GM19463 (cell line): ENCODE data around the gene RNF157.

Source experiments
- ATAC-seq: cut with Tn5 transposase; IDR thresholded peaks from one replicate; pipeline ENCODE4 v1.9.1; 2021; ENCODE audit warnings: mild to moderate bottlenecking, moderate library complexity; ENCODE audit not compliant: unreplicated experiment

Gene RNF157

DNA sequence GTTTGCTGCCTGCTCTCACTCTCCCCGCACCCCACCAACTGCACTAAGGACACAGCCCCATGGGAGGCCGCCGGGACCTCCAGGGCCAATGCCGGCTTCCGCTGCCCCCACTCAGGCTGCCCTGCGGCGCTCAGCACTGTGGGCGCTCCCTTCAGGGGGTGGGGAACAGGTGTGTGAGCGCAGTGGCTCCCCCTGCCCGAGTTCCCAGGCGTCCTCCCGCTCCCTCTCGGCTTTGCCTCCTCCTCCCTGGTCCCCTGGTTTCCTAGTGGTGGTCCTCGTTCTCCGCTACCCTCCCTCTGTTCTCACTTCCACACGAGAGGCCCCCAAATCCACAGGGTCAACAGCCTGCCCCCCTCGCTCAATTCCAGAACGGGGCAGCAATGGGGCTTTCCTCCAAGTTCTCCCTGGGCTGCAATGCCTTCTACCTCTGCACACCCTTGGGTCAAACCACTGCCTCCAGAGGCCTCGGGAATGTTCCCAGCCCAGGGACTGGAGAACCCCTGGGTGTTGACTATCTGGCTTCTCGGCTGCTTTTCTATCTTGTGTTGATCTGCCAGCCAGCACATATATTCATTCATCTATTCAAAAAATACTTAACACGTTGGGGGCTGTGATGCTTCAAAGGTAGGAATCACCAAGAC lies 109.1 kb downstream of the RNF157 start:
- no peak for ATAC-seq

DNA sequence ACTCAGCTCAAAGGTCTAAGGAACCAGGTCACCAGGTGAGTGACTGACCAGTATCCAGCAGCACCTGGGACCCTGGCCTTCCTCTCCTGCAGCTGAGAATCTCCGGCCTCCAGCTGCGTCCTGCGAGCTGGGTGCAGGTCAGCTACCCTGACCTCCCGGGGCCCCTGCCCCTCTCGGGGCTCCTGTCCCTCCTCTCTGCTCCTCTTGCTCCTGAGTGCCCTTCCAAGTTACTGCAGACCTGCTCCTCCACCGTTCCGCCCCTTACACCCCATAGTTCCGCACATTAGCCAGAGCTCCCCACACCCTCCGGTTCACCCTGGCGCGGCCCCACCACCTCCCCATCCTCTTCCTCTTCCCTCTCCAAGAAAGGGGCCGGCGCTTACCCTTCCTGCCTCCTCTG lies 109.8 kb downstream of the RNF157 start:
- ATAC-seq: no peak

DNA sequence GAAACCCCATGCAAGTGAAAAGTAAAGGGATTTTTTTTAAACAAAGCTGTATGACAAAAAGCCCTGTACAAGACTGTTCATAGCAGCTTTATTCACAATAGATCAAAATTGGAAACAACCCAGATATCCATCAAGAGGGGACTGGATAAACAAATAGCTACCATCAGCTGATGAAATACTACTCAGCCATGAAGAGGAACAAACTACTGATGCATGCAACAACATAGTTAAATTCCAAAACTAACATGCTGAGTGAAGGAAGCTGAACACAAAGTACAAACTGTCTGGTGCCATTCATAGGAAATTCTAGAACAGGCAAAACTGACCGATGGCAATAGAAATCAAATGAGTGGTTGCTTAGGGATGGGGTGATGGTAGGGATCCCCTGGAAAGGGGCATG lies 114.4 kb downstream of the RNF157 start:
- ATAC-seq: no peak

DNA sequence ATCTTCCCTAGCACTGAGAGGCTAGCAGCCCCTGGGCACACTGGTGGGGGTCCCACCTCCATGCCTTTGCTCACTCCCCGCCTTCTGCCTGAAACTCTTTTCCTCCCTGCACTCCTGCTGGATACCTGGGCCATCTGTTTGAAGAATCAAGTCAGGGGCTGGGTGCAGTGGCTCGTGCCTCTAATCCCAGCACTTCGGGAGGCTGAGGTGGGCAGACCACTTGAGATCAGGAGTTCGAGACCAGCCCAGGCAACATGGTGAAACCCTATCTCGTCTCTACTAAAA lies 115.0 kb downstream of the RNF157 start:
- ATAC-seq: no peak

GRCh38 chr17:76124582-76125390 lies 115.5 kb downstream of the RNF157 start:
- ATAC-seq: no peak

- no peak for ATAC-seq
These were observed 116.3 kb downstream of the RNF157 start for GRCh38 chr17:76123749-76124581.

- ATAC-seq: no peak
These were observed 117.1 kb downstream of the RNF157 start for GRCh38 chr17:76123191-76123499.

DNA sequence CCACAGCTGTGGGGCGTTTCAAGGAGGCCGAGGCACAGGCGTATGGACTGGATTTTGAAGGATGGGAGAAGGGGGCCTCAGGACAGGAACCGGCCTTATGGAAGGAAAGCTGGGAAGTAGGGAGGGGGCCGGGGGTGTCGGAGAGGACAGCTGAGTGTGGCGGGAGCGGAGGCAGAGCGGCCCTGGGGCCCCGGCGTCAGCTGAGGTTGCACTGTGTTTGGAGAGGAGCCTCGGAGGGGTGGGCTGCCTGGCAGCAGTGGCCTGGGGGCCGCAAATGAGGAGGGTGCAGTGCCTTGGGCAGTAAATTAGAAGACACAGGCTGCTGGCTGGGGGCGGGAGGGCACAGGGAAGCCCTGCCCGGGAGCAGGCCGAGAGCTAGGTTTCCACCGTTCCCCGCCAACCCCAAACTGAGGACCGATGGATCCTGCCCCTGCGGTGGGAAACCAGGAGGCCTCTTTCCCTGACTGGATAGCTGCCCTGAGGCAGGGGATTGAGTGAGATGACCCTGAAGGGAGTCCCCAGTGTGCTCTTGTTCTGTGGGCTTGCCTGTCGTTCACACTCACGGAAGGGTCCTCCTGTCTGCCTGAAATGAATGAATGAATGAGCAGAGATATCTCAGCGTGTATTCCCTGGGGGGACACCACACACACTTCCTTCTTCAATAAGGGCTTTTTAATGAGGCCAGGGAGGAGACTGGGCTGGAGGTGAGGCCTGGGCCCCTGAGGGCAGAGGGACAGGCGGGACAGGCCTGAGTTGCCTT lies 117.7 kb downstream of the RNF157 start:
- ATAC-seq: no peak

DNA sequence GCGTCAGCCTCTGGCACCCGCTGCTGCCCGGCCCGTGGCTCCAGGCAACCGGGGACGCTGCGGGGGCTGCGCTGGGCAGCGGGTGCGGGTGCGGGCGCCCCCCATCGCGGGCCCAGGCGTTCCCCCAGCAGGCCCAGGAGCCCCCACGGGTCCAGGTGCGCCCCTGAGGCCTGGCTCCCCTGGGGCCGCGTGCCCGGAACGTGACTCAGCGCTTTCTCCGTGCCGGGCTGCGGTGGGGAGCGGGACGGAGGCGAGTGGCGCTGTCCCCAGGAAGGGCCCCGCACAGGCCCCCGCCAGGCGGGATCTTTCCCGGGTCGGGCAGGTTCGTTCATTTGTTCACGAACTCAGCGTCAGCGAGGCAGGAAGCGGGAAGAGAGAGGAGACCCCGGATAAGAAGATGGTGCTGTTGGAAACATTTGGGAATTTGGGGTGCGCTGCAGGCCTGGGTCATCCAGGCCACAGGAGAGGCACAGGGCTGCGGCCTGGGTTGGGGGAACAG lies 118.3 kb downstream of the RNF157 start:
- ATAC-seq: no peak

DNA sequence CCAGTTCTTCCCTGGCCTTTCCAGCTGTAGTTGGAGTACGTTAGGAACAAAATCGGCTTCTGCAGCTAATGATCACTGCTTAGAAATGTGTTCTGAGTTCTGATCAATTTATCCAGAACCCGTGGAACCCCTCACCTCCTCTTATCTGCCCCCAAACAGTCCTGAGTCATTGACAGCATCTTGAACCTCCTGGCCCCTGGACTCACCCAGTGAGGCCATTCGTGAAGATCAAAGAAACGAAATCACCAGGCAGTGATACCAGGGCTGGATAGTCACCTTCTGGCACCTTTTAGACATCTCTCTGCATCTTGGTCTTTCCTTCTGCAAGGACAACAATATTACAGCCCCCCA lies 119.7 kb downstream of the RNF157 start:
- no peak for ATAC-seq

DNA sequence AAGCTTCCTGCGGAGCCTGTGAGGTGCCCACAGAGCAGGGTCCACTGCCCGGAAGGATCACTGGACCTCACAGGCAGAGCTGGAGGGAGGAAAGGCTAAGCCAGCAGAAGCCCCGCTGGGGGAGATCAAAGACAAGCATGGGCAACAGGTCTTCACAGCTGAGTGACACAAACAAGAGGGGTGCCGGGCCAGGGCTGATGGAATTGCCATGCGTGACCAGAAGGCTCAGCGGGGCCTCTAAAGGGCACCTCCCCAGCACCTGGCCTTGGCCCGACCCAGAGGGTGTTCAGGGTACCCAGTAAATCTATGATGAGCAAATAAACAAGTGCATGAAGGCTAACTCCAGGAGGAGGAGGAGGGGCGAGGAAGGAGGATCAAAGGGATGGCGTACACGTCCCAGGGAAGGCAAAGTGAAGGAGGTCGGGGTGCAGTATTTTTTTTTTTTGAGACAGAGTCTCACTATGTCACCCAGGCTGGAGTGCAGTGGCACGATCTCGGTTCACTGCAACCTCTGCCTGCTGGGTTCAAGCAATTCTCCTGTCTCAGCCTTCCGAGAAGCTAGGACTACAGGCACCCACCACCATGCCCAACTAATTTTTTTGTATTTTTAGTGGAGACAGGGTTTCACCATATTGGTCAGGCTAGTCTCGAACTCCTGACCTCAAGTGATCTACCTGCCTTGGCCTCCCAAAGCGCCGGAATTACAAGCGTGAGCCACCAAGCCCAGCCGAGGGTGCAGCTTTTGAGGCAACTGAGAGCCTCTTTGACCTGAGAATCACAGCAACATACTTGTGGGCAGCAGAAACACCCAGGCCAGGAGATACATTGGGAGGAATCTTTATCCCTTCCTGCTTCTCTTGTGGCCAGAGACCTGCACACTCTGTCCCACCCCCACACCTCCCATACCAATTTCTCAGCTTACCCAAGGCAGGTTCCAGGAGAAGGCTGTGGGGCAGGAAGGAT lies 120.6 kb downstream of the RNF157 start:
- ATAC-seq: no peak

GRCh38 chr17:76115138-76115754 lies 125.0 kb downstream of the RNF157 start:
- no peak for ATAC-seq

GRCh38 chr17:76111956-76112355 lies 128.3 kb downstream of the RNF157 start:
- ATAC-seq: no peak

GRCh38 chr17:76107509-76107908 lies 132.8 kb downstream of the RNF157 start:
- no peak for ATAC-seq

DNA sequence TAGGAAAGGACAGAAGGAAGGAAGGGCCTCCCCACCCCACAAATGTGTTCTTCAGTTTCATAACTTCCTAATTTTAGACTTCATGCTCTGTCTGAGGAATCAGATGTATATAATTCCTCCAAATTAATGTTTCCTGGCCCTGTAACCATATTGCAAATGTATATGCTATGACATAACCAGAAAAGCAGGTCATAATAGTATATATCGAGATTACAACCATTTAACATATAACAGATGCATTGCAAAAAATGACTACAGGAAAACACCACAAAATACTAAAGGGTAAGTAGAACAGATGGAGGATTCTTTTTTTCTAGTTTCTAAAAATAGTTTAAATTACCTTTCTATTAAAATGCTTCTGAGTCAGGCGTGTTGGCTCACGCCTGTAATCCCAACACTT lies 133.6 kb downstream of the RNF157 start:
- no peak for ATAC-seq

DNA sequence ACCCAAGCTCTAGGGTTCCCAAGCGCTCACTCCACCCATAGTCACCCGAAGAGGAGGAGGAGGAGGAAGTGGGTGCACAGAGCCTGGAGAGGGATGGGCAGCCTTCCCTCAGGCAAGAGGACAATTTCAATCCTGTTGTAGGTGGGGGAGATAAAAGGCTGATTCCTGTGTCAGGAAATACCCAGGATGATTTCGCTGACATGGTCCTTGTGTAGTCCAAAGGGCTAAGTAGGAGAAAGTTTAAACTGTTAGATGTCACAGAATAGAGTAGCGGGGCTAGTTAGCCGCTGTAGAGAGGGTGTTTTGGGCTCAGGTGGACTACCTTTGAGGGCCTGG lies 135.4 kb downstream of the RNF157 start:
- no peak for ATAC-seq

- ATAC-seq: no peak
These were observed 136.0 kb downstream of the RNF157 start for GRCh38 chr17:76104140-76104895.

GRCh38 chr17:76103274-76104139 lies 136.8 kb downstream of the RNF157 start, which contains the start of gene EXOC7:
EXOC7 (minus strand) TSS chr17:76103787; CDS start chr17:76103692, 95 bp downstream.
- peak; percentile 85 for ATAC-seq
